ENCODE results near the gene ZP1.

ZP1 gene

GRCh38 chr11:60862171-60862570 lies 5.2 kb upstream of the ZP1 start:
- DNase-seq, result no peak

- DNase-seq, result no peak
Observed at GRCh38 chr11:60863550-60864521, 3.5 kb upstream of the ZP1 start.

GRCh38 chr11:60864856-60865513 lies 2.4 kb upstream of the ZP1 start:
- DNase-seq, result no peak

GRCh38 chr11:60867871-60868681 lies 734 bp downstream of the ZP1 start:
- DNase-seq, result no peak

GRCh38 chr11:60868682-60869450 lies 1.5 kb downstream of the ZP1 start:
- DNase-seq, result no peak

- no peak for DNase-seq
Observed at GRCh38 chr11:60869451-60869825, 2.1 kb downstream of the ZP1 start.

- no peak for DNase-seq
Observed at GRCh38 chr11:60870276-60870675, 2.9 kb downstream of the ZP1 start.

- no peak for DNase-seq
Observed at GRCh38 chr11:60870733-60871377, 3.5 kb downstream of the ZP1 start.

GRCh38 chr11:60871378-60872061 lies 4.2 kb downstream of the ZP1 start:
- no peak for DNase-seq

- DNase-seq, result no peak
Observed at GRCh38 chr11:60872124-60872960, 5.0 kb downstream of the ZP1 start.

GRCh38 chr11:60872961-60873524 lies 5.7 kb downstream of the ZP1 start:
- no peak for DNase-seq

- DNase-seq, result no peak
Observed at GRCh38 chr11:60873533-60873932, 6.2 kb downstream of the ZP1 start.

GRCh38 chr11:60874421-60875365 lies 7.4 kb downstream of the ZP1 start:
- DNase-seq, result no peak

GRCh38 chr11:60875366-60876167 lies 8.2 kb downstream of the ZP1 start:
- no peak for DNase-seq

GRCh38 chr11:60876168-60876485 lies 8.8 kb downstream of the ZP1 start:
- DNase-seq, result no peak

- DNase-seq, result no peak
Observed at GRCh38 chr11:60878245-60879101, 11.1 kb downstream of the ZP1 start.

GRCh38 chr11:60879104-60879503 lies 11.8 kb downstream of the ZP1 start:
- no peak for DNase-seq

All from SIG-M5 (cell line).